Stimulated activated CD8-positive, alpha-beta memory T cell treated with anti-CD3 and anti-CD28 coated beads, Interleukin-12 subunit alpha, Interleukin-12 subunit beta, amount 100 ng/mL, for 24 hours (primary cell): ENCODE results near the gene RNF144B.

Source experiments
- DNase-seq: peaks from one replicate; pipeline ENCODE4 v3.0.0-alpha.2; 2020; ENCODE audit errors: extremely low read depth

The RNF144B gene

DNA sequence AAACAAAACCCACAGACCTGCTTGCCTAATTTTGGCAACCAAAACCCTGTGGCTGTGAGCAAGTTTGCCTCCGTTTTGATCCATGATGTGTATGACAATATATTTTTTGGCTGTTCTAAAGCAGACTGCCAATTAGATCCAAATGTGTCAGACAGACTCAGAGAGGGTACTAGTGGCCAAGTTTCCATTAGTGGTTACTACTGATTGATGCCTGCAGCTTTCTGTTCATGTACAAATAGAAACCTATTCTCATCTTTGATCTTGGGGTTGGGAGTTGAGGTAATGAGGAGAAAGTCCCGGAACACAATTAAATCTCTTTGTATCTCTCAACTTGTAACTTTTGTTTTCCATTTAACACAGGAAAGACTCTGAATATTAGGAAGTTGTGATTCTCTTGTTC lies 100.9 kb downstream of the RNF144B start:
- no peak for DNase-seq

DNA sequence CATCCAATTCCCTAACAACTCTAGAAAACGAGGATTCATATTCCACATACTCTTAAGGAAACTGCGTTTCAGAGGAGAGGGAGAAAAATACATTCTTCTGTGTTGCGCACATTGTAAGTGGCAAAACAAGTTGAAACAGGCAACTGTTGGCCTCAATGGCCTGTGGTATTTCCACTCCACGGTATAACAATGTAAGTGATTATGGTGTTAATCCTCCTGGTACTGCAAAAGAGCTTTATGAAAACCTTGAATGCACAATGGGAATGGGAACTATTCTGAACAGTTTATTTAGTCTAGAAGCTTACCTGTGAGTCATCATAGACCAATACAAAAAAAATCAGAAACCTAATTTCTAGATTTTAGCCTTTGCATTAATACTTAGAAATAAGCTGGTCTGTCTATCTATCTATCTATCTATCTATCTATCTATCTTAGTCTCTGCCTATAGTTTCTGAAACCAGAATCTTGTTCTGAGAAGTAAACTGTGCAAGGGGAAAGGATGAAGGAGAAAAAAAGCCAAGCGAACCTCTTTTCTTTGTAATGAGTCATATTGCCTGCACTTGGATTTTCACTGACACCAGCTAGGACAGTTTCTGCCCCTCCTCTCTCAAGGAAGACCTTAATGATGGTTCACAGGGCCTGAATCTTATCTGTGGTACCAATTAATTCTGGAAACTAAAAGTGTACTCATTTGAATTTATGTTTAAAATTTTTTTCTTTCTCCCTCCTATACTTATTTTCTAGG lies 101.5 kb downstream of the RNF144B start:
- DNase-seq, result no peak

GRCh38 chr6:18489335-18489734 lies 102.2 kb downstream of the RNF144B start:
- no peak for DNase-seq

DNA sequence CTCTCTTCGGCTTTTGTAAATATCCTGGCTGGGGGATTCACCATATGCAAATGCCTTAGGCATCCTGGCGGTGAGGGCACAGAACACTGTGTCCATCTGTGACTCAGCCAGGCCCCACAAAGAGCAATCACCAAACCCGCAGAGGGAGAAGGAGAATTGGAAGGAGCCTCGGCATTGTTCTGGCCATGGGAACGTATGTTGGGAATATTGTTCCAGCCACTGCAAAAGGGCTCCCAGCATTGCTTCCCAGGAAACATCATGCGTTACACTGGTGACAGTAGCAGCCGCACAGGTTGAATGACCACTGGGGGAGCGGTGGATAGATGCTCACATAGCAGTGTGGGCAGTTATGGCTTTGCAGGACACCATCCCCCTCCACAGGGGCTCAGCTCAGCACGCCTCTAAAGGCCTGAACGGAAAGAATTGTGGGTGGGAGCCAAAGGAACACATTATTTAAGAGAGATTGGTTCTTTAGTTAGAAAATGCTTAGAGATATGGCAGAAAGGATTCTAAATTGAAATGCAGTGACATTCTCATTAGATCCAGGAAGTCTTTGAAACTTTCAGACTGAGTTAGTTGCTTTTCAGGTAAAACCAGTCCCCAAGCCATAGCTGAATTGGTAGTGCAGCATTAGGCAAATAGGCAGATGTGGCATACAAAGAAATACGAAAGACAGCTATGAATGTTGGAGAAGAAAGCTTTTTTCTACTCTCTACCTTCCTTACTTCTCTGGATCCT lies 104.3 kb downstream of the RNF144B start:
- DNase-seq, result no peak

DNA sequence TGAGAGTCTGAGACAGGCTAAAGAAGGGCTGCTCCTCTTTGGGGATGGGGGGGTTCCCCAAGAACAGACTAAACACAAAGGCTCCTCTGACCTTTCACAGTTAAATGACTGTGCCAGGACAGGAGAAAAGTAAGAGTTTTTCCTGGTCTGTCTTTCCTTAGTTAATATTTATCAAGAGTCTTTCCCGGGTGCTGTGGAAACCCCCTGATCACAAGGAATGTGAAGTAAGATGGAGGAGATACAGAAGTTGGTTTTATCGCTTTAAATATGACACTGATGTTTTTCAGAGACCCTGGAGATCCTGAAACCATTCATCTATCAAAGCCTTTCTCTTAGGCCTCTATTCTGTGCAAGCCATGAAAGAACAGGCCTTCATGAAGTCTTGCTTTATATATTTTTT lies 105.8 kb downstream of the RNF144B start:
- DNase-seq, result no peak

DNA sequence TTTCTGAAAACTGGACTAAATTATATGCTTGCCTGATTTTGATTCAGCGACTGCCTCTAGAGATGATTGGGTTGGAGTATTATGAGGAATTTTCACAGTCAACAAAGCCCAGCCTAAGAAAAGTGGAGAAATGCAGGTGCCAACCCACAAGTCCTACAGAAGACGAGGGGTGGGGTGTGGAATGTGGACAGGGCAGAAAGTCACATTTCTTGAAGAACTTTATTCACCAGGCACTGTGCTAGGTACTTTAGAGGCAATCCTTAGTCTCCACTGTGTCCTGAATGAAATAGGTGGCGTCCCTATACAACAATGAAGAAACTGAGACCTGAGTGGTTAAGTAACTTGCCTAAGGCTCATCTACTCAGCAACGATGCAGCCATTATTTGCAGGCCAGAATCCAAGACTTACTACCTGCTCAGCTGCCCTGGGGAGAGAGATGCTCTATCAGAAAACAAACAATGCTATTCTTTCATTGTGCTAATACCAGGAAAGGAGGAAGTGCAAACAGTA lies 106.3 kb downstream of the RNF144B start:
- no peak for DNase-seq

DNA sequence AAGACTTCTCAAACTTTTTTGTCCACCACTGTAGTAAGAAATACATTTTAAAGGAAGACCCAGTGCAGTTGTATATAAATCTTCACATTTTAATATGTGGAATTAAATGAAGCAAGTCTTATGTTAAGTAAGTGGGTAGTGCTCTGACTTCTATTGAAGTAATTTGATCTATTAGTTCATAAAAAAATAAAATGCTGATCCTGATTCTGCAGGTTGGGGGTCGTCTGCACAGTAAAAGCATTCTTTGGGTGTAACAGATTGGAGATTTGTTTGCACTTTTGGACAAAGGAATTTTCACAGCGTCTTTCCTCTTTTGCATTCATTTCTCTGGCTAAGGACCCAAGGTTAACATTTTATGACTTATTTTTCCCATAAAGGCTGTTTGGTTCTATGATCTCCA lies 106.8 kb downstream of the RNF144B start:
- DNase-seq, result no peak

DNA sequence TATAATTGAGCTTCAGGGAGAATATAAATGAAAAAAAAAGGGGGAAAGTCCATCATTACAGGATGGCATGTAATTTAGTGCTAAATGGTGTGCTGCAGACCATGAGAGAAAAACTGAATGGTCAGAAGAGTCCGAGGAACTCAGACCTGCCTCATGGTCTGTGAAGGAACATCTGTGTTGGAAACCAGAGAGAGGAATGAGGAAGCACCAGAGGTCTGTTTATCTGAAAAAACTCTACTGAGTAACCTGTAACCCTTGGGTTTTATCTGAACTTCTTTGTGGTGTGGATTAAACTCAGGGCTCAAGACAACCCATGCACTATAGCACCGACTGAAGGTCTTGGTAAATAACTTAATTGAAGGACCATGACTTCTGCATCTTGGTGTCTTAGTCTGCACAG lies 108.1 kb downstream of the RNF144B start:
- no peak for DNase-seq

DNA sequence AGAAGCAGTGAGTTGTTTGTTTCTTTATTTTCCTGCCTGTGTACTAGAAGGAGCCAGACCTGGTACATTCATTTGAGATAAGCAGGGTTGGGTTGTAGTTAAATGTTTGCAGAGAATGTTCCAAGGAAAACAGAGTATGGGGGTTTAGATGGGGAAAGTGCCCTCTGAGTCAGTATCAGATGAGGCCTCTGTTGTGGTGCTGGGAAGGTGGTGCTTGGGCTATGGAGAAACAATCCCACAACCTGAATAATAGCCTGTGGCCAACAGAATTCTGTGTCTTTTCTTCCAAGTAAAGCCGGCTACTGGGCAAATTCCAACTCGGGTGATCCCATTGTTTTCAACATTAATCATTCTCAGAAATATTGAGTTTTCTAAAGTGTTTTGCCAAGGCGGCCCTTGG lies 109.3 kb downstream of the RNF144B start:
- no peak for DNase-seq

GRCh38 chr6:18497006-18497405 lies 109.9 kb downstream of the RNF144B start:
- no peak for DNase-seq

DNA sequence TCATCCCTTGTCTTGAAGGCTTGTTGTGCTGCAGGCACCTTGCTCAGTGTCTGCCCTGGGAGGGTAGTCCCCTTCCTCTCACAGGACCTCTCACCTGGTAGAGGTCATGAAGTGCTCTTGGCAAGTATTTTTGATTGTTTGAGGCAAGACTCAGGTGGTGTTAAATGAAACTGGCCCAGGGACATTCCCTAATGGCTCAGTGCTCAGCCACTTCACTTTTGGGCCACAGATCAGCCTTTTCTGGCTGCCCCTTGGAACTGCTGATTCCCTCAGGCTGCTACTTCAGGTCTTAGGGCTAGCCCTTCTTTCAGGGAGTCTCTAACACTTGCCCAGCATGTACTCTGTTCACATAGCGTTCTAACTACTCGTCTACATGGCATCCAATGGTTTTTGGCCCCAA lies 111.3 kb downstream of the RNF144B start:
- no peak for DNase-seq

GRCh38 chr6:18500921-18501662 lies 113.9 kb downstream of the RNF144B start:
- no peak for DNase-seq

GRCh38 chr6:18501663-18502013 lies 114.5 kb downstream of the RNF144B start:
- no peak for DNase-seq

DNA sequence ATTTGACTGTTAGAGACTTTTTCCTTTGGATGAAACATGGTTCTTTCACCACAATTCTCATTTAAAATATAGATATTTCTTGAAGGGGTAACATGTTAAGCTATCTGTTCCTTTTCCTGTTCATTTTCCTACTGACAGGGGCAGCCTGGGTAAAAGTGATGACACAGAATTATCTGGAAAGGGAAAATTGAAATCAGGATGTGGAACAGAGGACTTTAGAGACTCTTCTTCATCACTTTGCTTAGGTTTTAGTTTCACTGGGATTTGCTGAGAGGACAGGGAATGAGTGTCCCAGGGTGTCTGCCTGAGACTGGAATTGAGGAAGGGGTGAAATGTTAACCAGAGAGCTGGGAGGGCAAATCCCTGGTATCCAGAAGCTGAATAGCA lies 116.0 kb downstream of the RNF144B start:
- no peak for DNase-seq

DNA sequence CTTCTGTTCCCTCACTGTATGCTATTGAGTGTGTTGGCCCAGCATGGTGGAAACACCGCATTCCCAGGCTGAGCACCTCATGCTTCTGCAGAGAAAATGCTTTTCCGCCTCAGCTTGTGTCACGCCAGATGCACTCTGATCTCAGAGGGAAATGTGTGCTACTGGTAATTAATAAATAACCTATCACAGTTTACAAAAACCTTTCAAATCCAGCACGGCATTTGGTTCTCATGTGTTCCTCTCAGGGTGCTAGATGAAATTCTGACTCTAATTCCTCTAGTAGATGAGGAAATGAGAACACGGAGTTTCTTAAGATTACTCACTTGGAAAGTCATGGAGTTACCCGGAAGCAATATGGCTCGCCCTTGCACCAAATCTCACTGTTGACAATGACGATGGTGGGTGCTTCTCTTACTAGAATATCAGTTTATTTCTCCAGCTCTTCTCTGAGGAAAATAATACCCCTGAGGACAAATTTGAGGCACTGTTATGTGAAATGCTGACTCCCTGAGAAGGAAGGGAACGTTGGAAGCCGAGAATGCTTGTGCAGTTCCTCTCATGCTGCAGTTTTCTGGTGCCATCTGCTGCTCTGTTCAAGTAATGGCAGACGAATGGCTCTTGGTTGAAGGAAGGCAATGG lies 116.6 kb downstream of the RNF144B start:
- DNase-seq, result no peak

- DNase-seq, result no peak
Measured at GRCh38 chr6:18504232-18504596, 117.1 kb downstream of the RNF144B start.

GRCh38 chr6:18506382-18507017 lies 119.3 kb downstream of the RNF144B start:
- no peak for DNase-seq

- no peak for DNase-seq
Measured at GRCh38 chr6:18507018-18507415, 119.9 kb downstream of the RNF144B start.

DNA sequence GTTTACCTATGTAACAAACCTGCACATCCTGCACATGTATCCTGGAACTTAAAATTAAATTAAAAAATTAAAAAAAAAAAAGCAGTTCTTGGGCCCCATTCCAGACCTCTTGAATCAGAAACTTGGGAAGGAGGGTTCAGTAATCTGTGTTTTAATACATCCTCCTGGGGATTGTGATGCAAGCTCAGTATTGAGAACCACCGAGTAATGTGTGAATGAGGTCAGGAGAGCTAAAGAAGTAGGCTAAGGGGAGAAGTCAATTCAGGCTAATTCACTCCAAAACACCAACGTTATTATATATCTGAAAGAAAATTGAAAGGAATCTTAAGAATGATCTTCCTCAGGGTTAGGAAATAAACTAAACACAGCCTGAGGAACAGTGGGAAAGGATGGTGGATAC lies 120.4 kb downstream of the RNF144B start:
- DNase-seq, result no peak

GRCh38 chr6:18509871-18510643 lies 122.9 kb downstream of the RNF144B start:
- no peak for DNase-seq

DNA sequence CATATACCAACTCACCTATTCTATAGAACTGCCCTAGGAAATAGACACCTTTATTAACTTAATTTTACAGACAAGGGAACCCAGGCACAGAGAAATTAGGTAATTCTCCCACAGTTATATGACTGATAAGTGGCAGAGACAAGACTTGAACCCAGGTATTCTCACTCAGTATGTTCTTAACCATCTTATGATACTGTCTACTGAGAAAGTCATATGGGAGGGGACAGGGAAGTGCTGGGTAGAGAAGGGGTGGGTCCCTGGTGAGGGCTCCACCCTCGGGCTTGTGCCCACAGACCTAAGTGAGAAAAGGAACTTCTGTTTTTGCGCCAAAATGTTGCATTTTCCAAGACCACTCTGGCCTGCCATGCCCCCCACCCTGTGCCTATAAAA lies 123.5 kb downstream of the RNF144B start:
- DNase-seq, result no peak
